Right hindlimb (tissue), 1 donor: ENCODE results near the gene MMP11.
A peak's percentile ranks its signal among the peaks of the same experiment; 100 is the strongest.

Experiments
- DNase-seq: peaks from one replicate; pipeline ENCODE4 v3.0.0-alpha.2; 2018

The MMP11 gene

GRCh38 chr22:23804781-23805291, 32.2 kb downstream of the MMP11 start:
- no peak for DNase-seq

- DNase-seq, result peak; percentile 1
Observed at GRCh38 chr22:23806837-23807236, 34.2 kb downstream of the MMP11 start.

GRCh38 chr22:23812378-23812777, 39.7 kb downstream of the MMP11 start:
- no peak for DNase-seq

- peak; percentile 6 for DNase-seq
Observed at GRCh38 chr22:23815541-23816155, 43.0 kb downstream of the MMP11 start.

- DNase-seq, result peak; percentile 16
Observed at GRCh38 chr22:23816156-23816976, 43.7 kb downstream of the MMP11 start.

- DNase-seq, result peak; percentile 0
Observed at GRCh38 chr22:23817146-23817545, 44.5 kb downstream of the MMP11 start.

- no peak for DNase-seq
Observed at GRCh38 chr22:23818541-23818940, 45.9 kb downstream of the MMP11 start.

- peak; percentile 7 for DNase-seq
Observed at GRCh38 chr22:23820748-23821211, 48.1 kb downstream of the MMP11 start.

- DNase-seq, result peak; percentile 20
Observed at GRCh38 chr22:23822101-23822671, 49.5 kb downstream of the MMP11 start.

GRCh38 chr22:23823331-23823791, 50.7 kb downstream of the MMP11 start:
- peak; percentile 10 for DNase-seq

GRCh38 chr22:23824476-23825245, 52.0 kb downstream of the MMP11 start:
- peak; percentile 12 for DNase-seq

- peak; percentile 6 for DNase-seq
Observed at GRCh38 chr22:23825246-23825905, 52.7 kb downstream of the MMP11 start.

GRCh38 chr22:23826510-23827350, 54.1 kb downstream of the MMP11 start:
- peak; percentile 25 for DNase-seq

- peak; percentile 15 for DNase-seq
Observed at GRCh38 chr22:23827351-23827995, 54.8 kb downstream of the MMP11 start.

- DNase-seq, result peak; percentile 12
Observed at GRCh38 chr22:23828800-23829680, 56.4 kb downstream of the MMP11 start.

GRCh38 chr22:23829845-23830372, 57.3 kb downstream of the MMP11 start:
- peak; percentile 32 for DNase-seq

- DNase-seq, result peak; percentile 16
Observed at GRCh38 chr22:23831261-23831660, 58.6 kb downstream of the MMP11 start.

GRCh38 chr22:23831781-23832180, 59.1 kb downstream of the MMP11 start:
- peak; percentile 21 for DNase-seq
